CD14-positive monocyte (primary cell): ENCODE results near the gene USB1. TPM values are rescaled to one million over a fixed set of nuclear protein-coding genes. Genes with fewer than 3 reads are reported as not detected.

ENCODE experiments used
- DNase-seq, 3 donors: peaks; one replicate each; pipeline ENCODE4 v3.0.0-alpha.2; 2011 to 2022
- H2AFZ ChIP-seq: 2 replicates; pipeline ENCODE4 v1.6.0; 2012; ENCODE audit warnings: mild to moderate bottlenecking, low read depth, low read length, inconsistent platforms; ENCODE audit not compliant: insufficient read depth, poor library complexity, severe bottlenecking
- H3K27ac ChIP-seq, 2 donors: 1 replicate in 1 of 2; 2 replicates in 1 of 2; pipeline ENCODE4 v1.5.1; 2012 to 2013; ENCODE audit warnings: low read length in 2 of 2, control low read depth in 1 of 2, inconsistent platforms in 1 of 2, low read depth in 1 of 2, mild to moderate bottlenecking in 1 of 2
- H3K27me3 ChIP-seq, 2 donors: one replicate each; pipeline versions ENCODE4 v1.6.0 to v1.6.1; 2011 to 2013; ENCODE audit warnings: low read length in 2 of 2; ENCODE audit not compliant: control insufficient read depth in 2 of 2, insufficient read depth in 2 of 2
- H3K36me3 ChIP-seq, 2 donors: replicated peaks in 1 of 2; 1 replicate in 1 of 2; 2 replicates in 1 of 2; pipeline versions ENCODE4 v1.5.1 to v1.6.1; 2012 to 2013; ENCODE audit warnings: low read length in 2 of 2, control low read depth in 1 of 2, inconsistent platforms in 1 of 2, mild to moderate bottlenecking in 1 of 2; ENCODE audit not compliant: insufficient read depth in 2 of 2, control insufficient read depth in 1 of 2
- H3K4me1 ChIP-seq, 2 donors: 1 replicate in 1 of 2; 2 replicates in 1 of 2; pipeline versions ENCODE4 v1.5.1 to v1.6.1; 2012 to 2013; ENCODE audit warnings: low read length in 2 of 2, control low read depth in 1 of 2, inconsistent platforms in 1 of 2, mild to moderate bottlenecking in 1 of 2, moderate library complexity in 1 of 2; ENCODE audit not compliant: insufficient read depth in 2 of 2, control insufficient read depth in 1 of 2
- H3K4me2 ChIP-seq: replicated peaks from 2 replicates; pipeline ENCODE3; 2012; ENCODE audit warnings: low read length, moderate library complexity, mild to moderate bottlenecking; ENCODE audit not compliant: poor library complexity, severe bottlenecking; ENCODE audit errors: extremely low read depth
- H3K4me3 ChIP-seq, 3 experiments: fragments of 200-600 bp in 1 of 3; sonication (generic) in 1 of 3; replicated peaks in 1 of 3; 1 replicate in 2 of 3; 2 replicates in 1 of 3; pipeline ENCODE4 v1.5.1; 2011 to 2013; ENCODE audit warnings: low read length in 3 of 3, mild to moderate bottlenecking in 3 of 3, control low read depth in 2 of 3, low read depth in 2 of 3, inconsistent platforms in 1 of 3, moderate library complexity in 1 of 3
- H3K79me2 ChIP-seq: 2 replicates; pipeline ENCODE4 v1.6.0; 2012; ENCODE audit warnings: mild to moderate bottlenecking, control low read depth, inconsistent platforms, low read length, moderate library complexity; ENCODE audit not compliant: insufficient read depth
- H3K9ac ChIP-seq: 2 replicates; pipeline ENCODE4 v1.6.0; 2017; ENCODE audit warnings: low read length, mild to moderate bottlenecking; ENCODE audit not compliant: insufficient read depth, poor library complexity, severe bottlenecking
- H3K9me3 ChIP-seq, 2 donors: replicated peaks in 1 of 2; 1 replicate in 1 of 2; 2 replicates in 1 of 2; pipeline versions ENCODE4 v1.5.1 to v1.6.1; 2012 to 2013; ENCODE audit warnings: low read length in 2 of 2, control low read depth in 1 of 2; ENCODE audit not compliant: control insufficient read depth in 1 of 2, insufficient read depth in 1 of 2
- H4K20me1 ChIP-seq: 2 replicates; pipeline ENCODE4 v1.6.0; 2012; ENCODE audit warnings: mild to moderate bottlenecking, low read length, control low read depth, moderate library complexity; ENCODE audit not compliant: insufficient read depth
- H3K27ac Mint-ChIP-seq, 7 donors: one replicate each; pipeline ENCODE4 v1.8.0; 2020; ENCODE audit warnings: mild to moderate bottlenecking in 7 of 7, mixed read lengths in 7 of 7, moderate library complexity in 6 of 7, inconsistent platforms in 2 of 7
- H3K27me3 Mint-ChIP-seq, 3 donors: one replicate each; pipeline ENCODE4 v1.8.0; 2021 to 2022; ENCODE audit warnings: low read depth in 3 of 3, mild to moderate bottlenecking in 3 of 3, mixed read lengths in 3 of 3, moderate library complexity in 3 of 3, inconsistent platforms in 1 of 3
- H3K36me3 Mint-ChIP-seq, 2 donors: one replicate each; pipeline ENCODE4 v1.8.0; 2020; ENCODE audit warnings: mixed read lengths in 2 of 2, inconsistent platforms in 1 of 2, mild to moderate bottlenecking in 1 of 2
- H3K4me1 Mint-ChIP-seq: one replicate; pipeline ENCODE4 v1.8.0; 2020; ENCODE audit warnings: mild to moderate bottlenecking, mixed read lengths
- H3K4me3 Mint-ChIP-seq, 2 donors: one replicate each; pipeline ENCODE4 v1.8.0; 2020; ENCODE audit warnings: mild to moderate bottlenecking in 2 of 2, mixed read lengths in 2 of 2, moderate library complexity in 1 of 2
- H3K9me3 Mint-ChIP-seq, 7 donors: one replicate each; pipeline ENCODE4 v1.8.0; 2020 to 2022; ENCODE audit warnings: mixed read lengths in 7 of 7, mild to moderate bottlenecking in 6 of 7, moderate library complexity in 6 of 7, inconsistent platforms in 2 of 7
- WGBS: methylation state at CpG from one replicate; pipeline ENCODE4 v1.1.5; 2013; ENCODE audit warnings: missing lambda C conversion rate; ENCODE audit not compliant: insufficient coverage; 5-methylcytosine and 5-hydroxymethylcytosine counted together
- intact Hi-C, 2 donors: fragments of 100-400 bp; cut with micrococcal nuclease; formaldehyde crosslinking; loops; one replicate each; pipeline versions ENCODE4 v1.15.0 to v1.15.1; 2023
- polyA plus RNA-seq, 3 donors: library from polyadenylated mRNA; depleted of rRNA in 1 of 3; unstranded in 2 of 3; stranded (reverse) in 1 of 3; fragments of 300-500 nt in 2 of 3; fragments of >200 nt in 1 of 3; fragmentation: Illumina TruSeq in 2 of 3; gene quantifications; 1 replicate in 2 of 3; 2 replicates in 1 of 3; pipeline ENCODE4 v1.2.3, GENCODE V29; 2012 to 2021
- TF ChIP-seq, protein P1 (sequence below): fragments of 200-600 bp; IDR thresholded peaks from one replicate; pipeline ENCODE4 v1.8.0; 2022; ENCODE audit warnings: antibody characterized with exemption, mild to moderate bottlenecking

Gene USB1
- polyA plus RNA-seq, 3 donors = 25.7 to 55.7 (median 44.4) TPM

DNA sequence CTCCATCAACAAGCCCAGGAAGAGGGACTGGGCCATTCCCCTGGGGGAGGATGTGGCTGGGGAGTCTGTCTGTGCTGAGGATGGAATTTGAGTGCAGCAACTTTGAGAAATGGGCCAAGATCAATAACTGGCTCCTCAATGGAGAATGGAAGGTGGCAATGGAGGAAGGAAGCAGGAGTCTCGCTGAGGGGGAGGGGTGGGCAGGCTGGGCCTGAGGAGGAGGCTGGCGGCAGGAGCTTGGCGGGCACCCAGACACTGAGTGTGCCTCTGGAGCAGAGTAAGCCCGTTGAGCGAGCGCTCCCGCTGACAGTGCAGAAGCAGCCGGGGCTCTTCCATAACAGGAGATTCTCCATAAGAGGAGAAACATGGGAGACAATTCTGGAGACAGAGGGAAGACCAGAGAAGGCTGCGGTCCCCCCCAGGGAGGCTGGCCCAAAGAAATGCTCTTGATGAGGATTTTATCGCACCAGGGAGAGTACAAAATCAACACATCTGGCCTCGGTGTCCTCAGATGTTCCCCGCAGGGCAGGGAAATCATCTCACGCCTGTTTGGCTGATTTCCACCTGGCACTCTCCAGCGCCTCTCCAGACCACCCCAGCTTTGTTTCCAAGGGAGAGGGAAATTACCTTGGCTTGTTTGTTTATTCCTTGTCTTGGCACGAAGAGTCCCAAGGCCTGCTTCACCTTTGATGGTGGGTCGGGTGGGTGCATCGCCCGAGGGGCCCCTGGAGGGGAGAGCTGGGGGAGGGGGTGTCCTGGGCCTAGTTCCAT is 21.6 kb downstream of the USB1 start:
- H4K20me1 ChIP-seq = peaks cover 6% of the 10 kb centered on the region
- Mint-ChIP-seq H3K9me3 (peaks cover 0 to 8% (median 3%) of the 10 kb centered on the region in 7 donors), H3K27ac (peak overlapping the region in 1 of 7 donors; percentile 5), H3K27me3 (peaks cover 35 to 52% (median 42%) of the 10 kb centered on the region in 3 donors), H3K36me3 (peaks cover 16 to 19% of the 10 kb centered on the region in 2 donors), H3K4me1 (peaks cover 20% of the 10 kb centered on the region), H3K4me3 (peak overlapping the region in 1 of 2 donors; percentile 27)
- peaks cover 17 to 45% of the 10 kb centered on the region in 2 donors for H3K27me3 ChIP-seq
- WGBS = 31% methylated on average over 9 of the region's 18 CpGs
- H3K36me3 ChIP-seq = peaks cover 30 to 43% of the 10 kb centered on the region in 2 donors
- H3K4me2 ChIP-seq = no peak overlapping the region
- no peaks in the 10 kb centered on the region for H3K79me2 ChIP-seq
- TF ChIP-seq, protein P1, sequence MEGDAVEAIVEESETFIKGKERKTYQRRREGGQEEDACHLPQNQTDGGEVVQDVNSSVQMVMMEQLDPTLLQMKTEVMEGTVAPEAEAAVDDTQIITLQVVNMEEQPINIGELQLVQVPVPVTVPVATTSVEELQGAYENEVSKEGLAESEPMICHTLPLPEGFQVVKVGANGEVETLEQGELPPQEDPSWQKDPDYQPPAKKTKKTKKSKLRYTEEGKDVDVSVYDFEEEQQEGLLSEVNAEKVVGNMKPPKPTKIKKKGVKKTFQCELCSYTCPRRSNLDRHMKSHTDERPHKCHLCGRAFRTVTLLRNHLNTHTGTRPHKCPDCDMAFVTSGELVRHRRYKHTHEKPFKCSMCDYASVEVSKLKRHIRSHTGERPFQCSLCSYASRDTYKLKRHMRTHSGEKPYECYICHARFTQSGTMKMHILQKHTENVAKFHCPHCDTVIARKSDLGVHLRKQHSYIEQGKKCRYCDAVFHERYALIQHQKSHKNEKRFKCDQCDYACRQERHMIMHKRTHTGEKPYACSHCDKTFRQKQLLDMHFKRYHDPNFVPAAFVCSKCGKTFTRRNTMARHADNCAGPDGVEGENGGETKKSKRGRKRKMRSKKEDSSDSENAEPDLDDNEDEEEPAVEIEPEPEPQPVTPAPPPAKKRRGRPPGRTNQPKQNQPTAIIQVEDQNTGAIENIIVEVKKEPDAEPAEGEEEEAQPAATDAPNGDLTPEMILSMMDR = no peak
- H3K9me3 ChIP-seq = no peaks in the 10 kb centered on the region
- peaks cover 18 to 29% of the 10 kb centered on the region in 2 donors for H3K4me1 ChIP-seq
- no peak overlapping the region for H3K4me3 ChIP-seq
- H3K27ac ChIP-seq = no peak overlapping the region
- intact Hi-C loops = no loop called here
- no peak overlapping the region for H2AFZ ChIP-seq
- DNase-seq = no peak
- no peak overlapping the region for H3K9ac ChIP-seq

DNA sequence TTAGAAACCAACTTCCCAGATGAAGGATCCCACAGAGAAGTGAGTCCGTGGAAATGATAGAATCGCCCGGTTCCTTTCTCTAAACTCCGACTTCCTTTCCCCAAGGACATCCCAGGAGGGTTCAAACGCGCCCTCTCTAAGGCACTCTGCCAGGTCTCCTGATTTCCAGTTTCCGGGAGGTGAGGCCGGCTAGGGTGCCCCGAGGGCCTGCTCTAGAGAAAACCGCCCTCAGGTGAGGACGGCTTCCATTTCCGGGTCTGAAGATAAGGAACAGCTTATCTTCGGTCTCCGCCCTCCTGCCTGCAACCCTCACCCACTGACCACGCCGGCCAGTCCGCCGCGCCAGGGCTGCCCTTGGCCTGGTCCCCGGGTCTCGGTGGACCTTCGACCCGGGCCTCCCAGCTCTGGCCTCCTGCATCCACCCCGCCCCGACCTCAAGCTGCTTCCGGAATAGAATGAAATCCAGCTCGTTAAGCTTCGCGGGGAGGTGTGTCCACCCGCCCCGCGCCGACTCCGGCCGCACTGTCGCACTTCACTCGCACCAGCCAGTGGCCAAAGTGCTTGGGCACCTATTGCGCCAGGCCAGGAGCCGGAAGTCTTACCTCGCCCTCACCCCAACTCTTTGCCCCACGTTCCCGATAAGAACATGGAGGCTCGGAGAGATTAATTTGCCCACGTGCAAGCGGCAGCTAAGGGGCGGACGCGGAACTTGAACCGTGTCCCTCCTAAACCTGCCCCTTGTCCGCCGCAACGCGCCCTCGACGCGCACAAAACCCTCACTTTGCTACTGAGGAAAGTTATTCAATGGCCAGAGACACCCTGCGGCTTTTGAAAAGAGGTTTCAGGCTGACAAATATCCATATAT is 23.5 kb downstream of the USB1 start:
- Histone ChIP-seq H3K4me2 (peak overlapping the region; percentile 84), H3K4me1 (peaks cover 18 to 29% of the 10 kb centered on the region in 2 donors), H3K79me2 (no peaks in the 10 kb centered on the region), H3K27me3 (peaks cover 20 to 58% of the 10 kb centered on the region in 2 donors), H2AFZ (peak overlapping the region; percentile 63), H3K36me3 (peaks cover 13 to 24% of the 10 kb centered on the region in 2 donors), H3K9me3 (no peaks in the 10 kb centered on the region), H3K4me3 (peak overlapping the region; percentile 31 to 75 (median 36)), H3K9ac (no peak overlapping the region), H4K20me1 (peaks cover 6% of the 10 kb centered on the region), H3K27ac (no peak overlapping the region)
- TF ChIP-seq, protein P1 = no peak
- Mint-ChIP-seq H3K4me1 (peaks cover 20% of the 10 kb centered on the region), H3K27me3 (peaks cover 44 to 67% (median 52%) of the 10 kb centered on the region in 3 donors), H3K9me3 (peaks cover 0 to 11% (median 3%) of the 10 kb centered on the region in 7 donors), H3K4me3 (peak overlapping the region; percentile 77 to 94), H3K27ac (no peak overlapping the region), H3K36me3 (peaks cover 16 to 19% of the 10 kb centered on the region in 2 donors)
- intact Hi-C loops = no loop called here
- WGBS = 17% methylated on average over 48 of the region's 57 CpGs
- no peak for DNase-seq
